NCI-H1105 (cell line): ENCODE data around the gene SLC4A3.

Experiments used
- DNase-seq: peaks from one replicate; lab custom pipeline; 2025; lab: John Stamatoyannopoulos, UW

SLC4A3 gene

DNA sequence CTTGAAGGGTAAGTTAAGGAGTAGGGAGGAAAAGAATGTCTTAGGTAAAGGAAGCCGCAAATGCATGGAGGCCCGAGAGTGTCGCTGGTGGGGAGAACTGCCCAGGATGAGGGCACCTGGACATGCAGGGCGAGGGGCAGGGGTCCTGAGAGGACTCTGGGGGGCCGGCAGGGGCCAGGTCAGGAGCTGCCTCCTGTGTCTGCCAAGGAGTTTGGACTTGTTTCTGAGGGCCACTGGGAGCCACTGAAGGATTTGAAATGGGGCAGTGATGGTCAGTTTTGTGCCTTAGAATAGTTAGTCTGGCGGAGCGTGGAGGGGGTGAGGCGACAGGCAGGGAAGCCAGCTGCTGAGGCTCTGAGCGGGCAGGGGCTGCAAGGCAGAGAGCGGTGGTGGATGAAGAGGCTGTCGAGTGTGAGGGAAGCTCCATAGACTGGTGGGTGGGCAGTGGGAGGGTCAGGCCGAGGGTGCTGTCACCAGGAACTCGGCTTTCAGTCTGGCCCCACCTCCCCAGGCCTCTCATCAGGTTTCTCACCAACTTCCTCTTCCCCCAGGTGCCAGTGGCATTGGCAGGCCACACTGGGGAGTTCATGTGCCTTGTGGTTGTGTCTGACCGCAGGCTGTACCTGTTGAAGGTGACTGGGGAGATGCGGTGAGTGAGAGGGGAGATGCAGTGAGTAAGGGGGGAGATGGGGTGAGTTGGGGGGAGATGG lies 14.7 kb upstream of the SLC4A3 start:
- no peak for DNase-seq

DNA sequence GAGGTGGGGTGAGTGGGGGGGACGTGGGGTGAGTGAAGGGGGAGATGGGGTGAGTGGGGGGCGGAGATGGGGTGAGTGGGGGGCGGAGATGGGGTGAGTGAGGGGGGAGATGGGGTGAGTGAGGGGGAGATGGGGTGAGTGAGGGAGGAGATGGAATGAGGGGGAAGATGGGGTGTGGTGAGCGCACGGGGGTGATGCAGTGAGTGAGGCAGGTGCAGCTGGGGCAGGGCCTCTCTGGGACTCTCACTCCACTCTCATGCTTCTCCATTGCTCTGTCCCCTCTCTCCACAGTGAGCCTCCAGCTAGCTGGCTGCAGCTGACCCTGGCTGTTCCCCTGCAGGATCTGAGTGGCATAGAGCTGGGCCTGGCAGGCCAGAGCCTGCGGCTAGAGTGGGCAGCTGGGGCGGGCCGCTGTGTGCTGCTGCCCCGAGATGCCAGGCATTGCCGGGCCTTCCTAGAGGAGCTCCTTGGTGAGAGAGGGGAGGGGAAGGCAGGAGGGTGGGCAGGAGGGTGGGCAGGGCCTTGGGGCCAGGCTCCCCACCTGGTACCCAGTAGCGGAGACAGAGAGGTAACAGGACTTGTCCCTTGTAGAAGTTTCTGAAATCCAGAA lies 13.9 kb upstream of the SLC4A3 start:
- no peak for DNase-seq

DNA sequence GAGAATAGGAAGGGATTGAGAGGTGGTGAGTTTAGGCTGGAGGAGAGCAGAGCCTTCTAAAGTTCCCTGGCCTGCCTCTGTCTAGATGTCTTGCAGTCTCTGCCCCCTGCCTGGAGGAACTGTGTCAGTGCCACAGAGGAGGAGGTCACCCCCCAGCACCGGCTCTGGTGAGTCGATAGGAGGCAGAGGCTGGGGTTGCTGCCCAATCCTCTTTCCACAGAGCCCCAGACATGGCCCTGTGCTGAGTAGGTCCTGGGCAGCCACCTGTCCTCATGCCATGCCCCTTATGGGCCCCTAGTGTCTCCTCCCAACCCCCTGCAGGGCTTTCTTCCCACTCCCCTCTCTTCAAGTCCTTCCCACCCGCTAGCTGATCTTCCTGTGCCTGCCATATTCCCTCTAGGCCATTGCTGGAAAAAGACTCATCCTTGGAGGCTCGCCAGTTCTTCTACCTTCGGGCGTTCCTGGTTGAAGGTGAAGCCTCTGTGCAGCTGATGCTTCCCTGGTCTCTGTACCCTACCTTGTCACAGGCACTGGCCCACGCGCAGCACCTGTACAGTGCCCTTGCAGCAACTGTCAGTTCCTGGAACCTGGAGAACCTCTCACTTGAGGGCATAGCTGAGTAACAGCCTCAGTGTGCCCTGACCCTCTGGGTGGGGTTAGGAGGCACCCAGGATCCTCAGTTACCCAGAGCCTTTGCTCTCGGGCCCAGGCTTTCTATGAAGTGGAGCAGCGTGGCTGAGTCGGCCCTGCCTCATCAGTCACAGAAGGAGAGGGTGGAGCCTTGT lies 13.2 kb upstream of the SLC4A3 start:
- no peak for DNase-seq

DNA sequence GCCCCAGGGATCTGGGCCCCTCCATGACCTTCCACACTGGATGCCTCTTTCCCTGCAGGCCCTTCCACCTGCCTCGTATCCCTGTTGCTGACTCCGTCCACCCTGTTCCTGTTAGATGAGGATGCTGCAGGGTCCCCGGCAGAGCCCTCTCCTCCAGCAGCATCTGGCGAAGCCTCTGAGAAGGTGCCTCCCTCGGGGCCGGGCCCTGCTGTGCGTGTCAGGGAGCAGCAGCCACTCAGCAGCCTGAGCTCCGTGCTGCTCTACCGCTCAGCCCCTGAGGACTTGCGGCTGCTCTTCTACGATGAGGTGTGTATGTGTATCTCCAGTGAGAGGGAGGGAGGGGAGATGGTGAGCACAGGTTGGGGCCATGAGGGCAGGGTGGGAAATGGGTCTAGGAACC lies 12.4 kb upstream of the SLC4A3 start:
- DNase-seq = no peak

DNA sequence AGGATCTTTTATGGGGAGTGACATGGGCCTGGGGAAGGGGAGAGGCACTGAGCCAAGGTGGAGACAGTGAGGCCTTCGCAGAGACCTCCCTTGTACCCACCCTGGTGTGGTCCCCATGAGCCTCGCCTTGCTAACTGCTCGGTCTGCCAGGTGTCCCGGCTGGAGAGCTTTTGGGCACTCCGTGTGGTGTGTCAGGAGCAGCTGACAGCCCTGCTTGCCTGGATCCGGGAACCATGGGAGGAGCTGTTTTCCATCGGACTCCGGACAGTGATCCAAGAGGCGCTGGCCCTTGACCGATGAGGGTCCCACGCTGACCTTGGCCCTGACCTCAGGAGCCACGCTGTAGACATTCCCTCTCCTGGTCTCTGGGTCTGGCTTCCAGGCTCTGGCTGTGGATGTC lies 11.5 kb upstream of the SLC4A3 start:
- no peak for DNase-seq

DNA sequence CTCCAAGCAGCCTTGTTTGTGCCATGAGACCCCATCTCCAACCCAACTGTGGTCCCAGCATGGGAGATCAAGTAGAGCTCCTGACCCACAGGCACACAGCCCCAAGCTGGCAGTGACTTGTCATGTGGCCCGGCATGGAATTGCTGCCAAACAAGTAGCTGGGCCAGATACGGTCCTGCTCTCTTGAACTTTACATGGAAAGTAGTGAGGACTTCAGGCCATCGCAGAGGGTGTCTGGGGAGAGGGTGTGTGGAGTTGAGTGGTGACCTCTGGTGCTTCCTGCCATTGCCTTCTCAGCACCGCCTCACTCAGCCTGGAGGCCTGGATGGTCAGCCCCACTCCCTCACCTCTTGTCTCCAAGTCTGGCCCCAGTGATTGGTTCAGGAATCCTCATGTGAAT lies 10.9 kb upstream of the SLC4A3 start:
- no peak for DNase-seq

DNA sequence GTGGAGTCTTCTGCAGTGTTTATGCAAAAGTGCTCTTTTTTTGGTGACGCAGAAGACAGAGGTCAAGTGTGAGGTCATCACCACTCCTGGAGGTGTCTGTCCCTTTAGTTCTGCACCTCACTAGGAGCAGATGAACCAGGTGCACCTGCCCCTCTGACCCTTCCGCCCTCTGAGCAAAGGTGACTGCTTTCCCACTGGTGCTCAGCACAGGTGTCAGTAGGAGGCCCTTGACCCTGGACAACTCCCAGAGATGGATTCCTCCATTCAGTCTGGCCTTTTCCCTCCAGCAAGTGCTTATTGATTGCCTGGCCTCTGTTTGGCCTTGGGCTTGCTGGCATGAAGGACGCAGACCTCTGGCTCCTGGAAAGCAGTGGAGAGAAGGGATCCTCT lies 8.7 kb upstream of the SLC4A3 start:
- DNase-seq = no peak

DNA sequence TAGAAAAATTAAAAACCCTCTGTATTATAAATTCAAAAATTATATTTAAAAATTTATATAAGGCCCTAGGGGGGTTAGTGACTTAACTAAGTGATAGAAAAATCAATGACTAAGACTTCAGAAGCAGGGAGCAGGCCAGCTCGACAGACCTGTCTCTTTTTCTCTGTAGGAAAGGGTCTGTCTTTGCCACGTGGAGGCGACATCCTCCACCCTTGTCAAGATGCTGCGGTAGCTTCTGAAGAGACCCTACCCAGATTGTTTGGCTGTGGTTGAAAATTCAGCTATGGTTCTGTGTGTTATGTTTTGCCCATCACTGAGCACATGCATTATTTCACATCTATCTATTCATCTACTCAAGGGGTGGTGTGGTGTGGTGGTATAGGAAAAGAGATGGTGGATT lies 8.2 kb upstream of the SLC4A3 start:
- no peak for DNase-seq

DNA sequence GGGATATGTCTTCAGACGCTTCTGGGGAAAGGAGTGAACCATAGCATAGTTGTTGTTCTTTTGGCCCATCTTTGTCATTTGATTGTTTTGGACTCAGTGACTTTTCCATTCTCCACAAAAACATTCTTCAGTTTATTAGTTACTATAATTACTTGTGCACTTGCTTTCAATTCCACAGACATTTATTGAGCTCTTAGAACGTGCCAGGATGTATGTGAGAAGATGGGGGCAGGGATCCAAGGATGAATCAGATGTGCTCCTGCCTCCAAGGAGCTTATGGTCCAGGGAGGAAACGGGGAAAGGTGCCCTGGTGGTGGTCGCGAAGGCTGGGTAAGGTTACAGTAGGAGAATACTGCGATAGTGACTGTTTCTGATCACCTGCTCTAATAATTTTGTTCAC lies 6.9 kb upstream of the SLC4A3 start:
- no peak for DNase-seq

DNA sequence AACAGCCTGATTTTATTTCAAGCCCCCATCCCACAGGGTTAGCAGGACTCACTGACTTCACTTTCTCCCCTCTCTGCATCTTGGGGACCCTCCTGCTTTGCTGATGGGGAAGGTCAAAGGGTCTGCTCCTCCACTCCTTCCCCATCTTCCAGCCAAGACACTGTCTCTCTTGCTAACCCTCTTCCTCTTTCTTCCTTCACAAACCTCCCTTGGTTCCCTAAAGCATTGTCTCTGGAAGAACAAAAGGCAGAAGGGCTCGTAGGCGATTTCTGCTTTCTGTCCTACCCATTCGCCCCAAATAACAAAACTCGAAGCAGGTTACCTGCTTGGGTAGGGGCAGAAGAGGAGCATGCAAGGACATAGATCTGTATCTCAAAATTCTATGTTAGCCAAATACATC lies 5.5 kb upstream of the SLC4A3 start:
- DNase-seq = no peak

DNA sequence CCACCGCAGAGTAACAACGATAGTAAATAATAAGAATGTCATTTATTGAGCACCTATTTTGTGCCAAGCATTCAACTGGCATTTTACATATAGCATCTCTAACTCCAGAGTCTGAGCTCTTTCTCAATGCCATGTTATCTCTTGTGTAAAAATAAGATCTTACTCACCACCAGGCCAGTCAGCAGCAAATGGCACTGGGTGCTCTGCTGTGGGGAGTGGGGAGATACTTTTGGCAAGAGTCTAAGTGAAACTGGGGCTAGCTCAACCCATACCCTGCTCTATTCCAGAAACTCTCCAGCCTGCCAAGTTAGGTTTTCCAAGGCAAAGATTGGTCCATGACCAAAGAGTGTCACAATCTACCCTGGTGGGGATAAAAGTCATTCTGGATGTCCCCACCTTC lies 5.0 kb upstream of the SLC4A3 start:
- no peak for DNase-seq

DNA sequence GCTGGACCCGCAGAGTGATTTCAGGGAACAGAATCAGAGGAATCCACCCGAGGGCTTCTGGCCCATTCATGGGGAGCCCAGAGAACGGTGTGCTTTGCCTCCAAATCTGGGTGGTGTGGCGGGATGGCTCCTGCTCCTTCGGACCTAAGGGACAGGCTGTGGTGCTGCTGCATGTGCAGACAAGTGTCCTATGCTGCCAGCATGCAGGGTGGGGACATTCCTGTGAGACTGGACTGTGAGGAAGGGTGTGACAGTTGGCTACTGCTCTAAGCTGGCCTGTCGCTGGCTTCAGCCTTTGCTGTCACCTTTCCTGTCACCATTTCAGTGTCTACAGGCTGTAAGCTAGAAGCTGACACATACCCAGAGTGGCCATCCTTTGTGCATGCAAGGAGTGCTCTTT lies 2.9 kb upstream of the SLC4A3 start:
- no peak for DNase-seq

DNA sequence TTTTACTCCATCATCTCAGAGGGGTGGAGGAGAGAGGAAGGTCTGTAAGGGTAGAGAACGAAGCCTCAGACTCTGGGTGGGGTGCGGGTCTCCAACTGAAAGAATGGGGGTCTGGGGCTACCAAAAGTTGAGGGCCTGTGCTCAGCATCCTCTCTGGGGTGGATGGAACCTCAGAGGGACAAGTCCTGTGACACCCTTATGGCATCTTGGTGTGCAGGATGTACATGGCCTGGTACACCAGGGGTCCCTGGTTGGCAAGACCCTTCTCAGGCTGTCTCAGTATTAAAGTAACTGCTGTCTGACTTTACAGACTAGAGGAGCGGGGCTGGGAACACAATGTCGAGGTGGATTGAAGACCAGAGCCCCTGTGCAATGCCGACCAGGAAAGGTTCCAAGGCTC lies 2.3 kb upstream of the SLC4A3 start:
- no peak for DNase-seq

DNA sequence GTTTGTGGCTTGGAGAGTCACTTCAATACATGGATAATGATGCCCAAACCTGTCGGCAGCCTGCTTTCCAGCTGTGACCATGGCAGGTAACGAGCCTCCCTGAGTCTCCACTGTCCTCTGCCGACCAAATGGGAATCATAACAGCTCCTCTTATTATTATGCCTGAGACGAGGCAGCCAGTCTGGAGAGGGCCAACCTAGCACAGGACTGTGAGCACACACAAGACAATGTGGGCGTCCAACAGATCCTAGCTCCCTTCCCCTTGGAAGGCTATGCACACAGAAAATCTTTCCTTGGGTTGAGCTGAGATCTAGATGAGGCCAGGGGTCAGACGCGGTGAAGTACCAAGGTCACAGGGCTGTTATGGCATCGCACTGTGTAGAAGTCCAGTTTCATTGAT lies 890 bp upstream of the SLC4A3 start:
- DNase-seq = no peak

DNA sequence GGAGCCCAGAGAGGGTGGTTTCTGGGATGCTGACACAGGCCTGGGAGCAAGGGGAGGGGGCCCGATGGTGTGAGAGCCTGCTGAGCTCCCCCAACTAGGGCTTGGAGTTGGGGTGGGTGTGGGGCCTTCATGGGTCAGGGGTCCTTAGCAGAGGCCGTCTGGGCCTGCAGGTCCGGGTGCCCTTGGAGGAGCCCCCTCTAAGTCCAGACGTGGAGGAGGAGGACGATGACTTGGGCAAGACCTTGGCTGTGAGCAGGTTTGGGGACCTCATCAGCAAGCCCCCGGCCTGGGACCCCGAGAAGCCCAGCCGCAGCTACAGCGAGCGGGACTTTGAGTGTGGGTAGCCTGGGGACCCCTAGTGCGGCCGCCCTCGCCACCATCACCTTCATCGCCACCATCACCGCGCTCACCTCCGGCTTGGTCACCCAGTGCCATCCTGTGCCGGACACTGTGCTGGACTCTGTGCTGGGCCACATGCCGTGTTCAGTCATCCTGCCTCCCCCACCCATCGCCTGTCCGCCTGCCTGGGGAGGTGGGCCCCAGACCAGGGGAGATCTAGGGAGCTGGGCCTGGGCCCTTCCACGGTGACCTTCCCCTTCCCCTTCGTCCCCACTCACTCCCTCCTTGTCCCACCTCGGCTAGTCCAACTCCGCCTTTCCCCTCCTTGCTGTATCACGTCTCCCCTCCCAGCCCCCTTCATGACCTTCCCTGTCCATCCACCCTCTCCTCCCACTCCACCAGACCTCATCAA lies 980 bp downstream of the SLC4A3 start:
- DNase-seq = no peak

DNA sequence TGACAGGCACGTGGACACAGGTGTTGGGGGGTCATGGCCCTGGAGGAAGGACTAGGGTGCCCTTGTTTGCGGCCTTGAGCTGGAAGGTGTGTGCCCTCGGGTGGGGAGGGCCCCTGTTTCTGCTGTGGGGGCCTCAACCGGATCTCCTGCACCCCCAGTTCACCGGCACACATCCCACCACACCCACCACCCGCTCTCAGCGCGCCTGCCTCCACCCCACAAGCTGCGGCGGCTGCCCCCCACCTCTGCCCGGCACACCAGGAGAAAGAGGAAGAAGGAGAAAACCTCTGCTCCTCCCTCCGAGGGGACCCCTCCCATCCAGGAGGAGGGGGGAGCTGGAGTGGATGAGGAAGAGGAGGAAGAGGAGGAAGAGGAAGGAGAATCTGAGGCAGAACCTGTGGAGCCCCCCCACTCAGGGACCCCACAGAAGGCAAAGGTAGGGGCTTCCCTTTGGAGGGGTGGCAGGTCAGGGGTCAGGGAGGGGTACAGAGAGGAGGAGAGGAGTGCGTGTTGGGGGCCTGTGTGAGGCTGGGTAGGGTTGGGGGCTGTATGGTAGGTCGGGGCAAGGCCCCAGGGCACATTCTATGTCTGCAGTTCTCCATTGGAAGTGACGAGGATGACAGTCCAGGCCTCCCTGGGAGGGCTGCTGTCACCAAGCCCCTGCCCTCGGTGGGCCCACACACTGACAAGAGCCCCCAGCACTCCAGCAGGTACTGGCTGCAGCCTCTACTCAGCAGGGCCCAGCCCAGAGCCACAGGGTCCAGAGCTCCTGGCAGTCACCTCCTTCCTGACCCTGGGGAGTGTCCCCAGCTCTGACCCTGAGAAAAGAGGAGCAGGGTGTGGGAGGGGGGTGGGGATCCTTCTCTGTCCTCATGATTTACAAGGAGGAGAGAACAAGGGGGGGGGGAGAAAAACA lies 1.8 kb downstream of the SLC4A3 start:
- DNase-seq = no peak

DNA sequence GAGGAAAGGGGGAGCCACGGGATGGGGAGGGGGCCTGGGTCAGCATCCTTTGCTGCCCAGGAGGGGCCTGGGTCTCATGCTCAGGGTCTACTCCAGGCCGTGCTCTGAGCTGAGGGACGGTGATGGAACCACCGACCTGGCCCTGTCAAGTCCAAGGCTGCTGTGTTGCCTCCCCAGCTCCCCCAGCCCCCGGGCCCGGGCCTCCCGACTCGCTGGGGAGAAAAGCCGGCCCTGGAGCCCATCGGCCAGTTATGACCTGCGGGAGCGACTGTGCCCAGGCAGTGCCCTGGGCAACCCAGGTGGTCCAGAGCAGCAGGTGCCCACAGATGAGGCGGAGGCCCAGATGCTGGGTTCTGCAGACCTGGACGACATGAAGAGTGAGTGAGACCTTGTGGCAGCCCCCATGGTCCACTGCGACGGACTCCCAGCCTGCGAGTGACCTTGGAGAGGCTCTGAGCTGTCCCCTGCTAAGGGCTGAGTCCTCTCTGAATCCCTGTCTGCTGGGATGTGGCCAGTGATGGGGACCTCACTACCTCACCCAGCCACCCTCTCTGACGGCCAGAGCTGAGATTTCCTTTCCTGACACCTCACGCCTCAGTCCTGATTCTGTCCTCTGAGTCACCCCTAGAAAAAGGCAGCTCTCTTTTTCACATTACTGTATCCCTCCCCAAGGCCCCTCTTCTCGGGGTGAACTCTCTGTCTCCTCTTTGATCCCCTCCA lies 2.7 kb downstream of the SLC4A3 start:
- DNase-seq = no peak

DNA sequence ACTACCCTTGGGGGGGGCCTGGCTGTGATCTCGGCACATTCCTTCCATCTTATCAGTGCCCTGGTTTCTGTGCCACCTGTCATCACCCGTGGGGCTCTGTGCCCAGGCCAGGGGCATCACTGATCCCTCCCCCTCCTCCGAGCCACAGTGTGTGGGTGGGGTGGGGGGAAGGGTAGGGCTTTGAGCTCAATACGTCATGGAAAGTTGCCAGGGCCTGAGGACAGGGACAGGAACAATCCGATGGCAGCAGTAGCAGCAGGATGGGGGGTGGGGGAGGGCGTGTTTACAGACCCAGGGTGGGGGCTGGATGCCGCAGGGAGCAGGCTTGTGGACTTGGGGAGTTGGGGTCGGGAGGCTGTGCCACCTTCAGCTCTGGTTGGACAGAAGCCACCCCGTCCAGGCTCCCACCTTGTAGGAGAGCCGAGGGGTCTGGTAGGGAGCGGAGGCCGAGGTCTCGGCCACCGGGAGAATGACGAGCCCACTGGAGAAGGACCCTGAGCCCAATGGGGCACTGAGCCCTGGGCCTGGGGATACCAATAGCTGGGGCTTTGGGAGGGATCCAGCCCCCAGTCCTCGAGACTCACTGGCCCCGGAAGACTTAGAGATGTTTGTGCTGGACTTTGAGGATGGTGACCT lies 3.5 kb downstream of the SLC4A3 start:
- DNase-seq = no peak

DNA sequence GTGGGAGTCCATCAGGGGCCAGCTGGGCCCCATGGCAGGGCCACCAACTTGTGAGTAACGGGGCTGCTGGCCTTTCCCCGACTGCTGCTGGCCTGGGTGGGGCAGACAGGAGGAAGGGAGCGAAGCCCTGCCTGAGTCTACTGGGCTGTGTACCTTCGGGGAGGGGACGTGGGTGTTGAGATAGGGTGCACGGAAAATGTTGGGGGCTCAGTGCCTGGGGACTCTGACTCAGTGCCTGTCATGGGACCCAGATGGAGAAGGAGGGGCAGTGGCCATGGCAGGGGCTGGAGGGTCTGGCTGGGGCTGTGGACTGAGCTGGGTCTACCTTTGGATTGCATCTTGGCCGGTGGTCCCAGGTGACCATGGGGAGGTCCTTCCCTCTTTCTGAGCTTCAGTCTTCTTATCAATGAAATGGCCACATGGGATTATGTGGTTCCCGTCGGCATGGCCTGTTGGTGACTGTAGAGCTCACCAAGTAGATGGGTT lies 4.0 kb downstream of the SLC4A3 start:
- no peak for DNase-seq
